ENCODE data around the gene ZNF496. TPM values are rescaled to one million over a fixed set of nuclear protein-coding genes. Genes with fewer than 3 reads are reported as not detected.

ZNF496 gene
- total and polyA plus RNA-seq, 2 of the 13 experiments (the other 11 are each of a cell fraction or from before 2014, with no cell fraction given), result 14.8 to 18.6 TPM

GRCh38 chr1:247332215-247332622 lies 552 bp upstream of the ZNF496 start (continued):
- TF ChIP-seq ZNF766 (CRISPR knock-in tag; IDR thresholded peaks at IDR 0.05; ENCODE audit: borderline replicate concordance), result no peak; the same call in 1 of the 2 replicates
- TF ChIP-seq ZNF720 (CRISPR knock-in tag; IDR thresholded peaks at IDR 0.05), result no peak
- TF ChIP-seq DNMT1 (CRISPR knock-in tag; IDR thresholded peaks at IDR 0.05), result no peak
- no peak for TF ChIP-seq ZNF780A (CRISPR knock-in tag; IDR thresholded peaks at IDR 0.05)
- TF ChIP-seq ZNF674 (CRISPR knock-in tag; IDR thresholded peaks at IDR 0.05; ENCODE audit: low read depth), result no peak
- TF ChIP-seq MEF2D (CRISPR knock-in tag; IDR thresholded peaks at IDR 0.05), result no peak
- peak; percentile 51; the same call in 1 of the 2 replicates for TF ChIP-seq HIVEP1 (CRISPR knock-in tag; IDR thresholded peaks at IDR 0.05)
- TF ChIP-seq FUBP1 (CRISPR knock-in tag; IDR thresholded peaks at IDR 0.05; ENCODE audit: borderline replicate concordance), result no peak
- TF ChIP-seq ZNF839 (CRISPR knock-in tag; IDR thresholded peaks at IDR 0.05; ENCODE audit: borderline replicate concordance), result no peak
- TF ChIP-seq AGO1 (IDR thresholded peaks at IDR 0.05; ENCODE audit: low read depth, low read length, poor library complexity, severe bottlenecking), result no peak
- TF ChIP-seq TCF7L2 (IDR thresholded peaks at IDR 0.05; ENCODE audit: low read depth, low read length), result no peak
- no peak for TF ChIP-seq CREB1 (IDR thresholded peaks at IDR 0.05)
- no peak for TF ChIP-seq CREB1 (CRISPR knock-in tag; IDR thresholded peaks at IDR 0.05)
- TF ChIP-seq JUN (CRISPR knock-in tag; IDR thresholded peaks at IDR 0.05), result no peak
- TF ChIP-seq MED13 (CRISPR knock-in tag; IDR thresholded peaks at IDR 0.05), result no peak
- TF ChIP-seq GFI1 (CRISPR knock-in tag; IDR thresholded peaks at IDR 0.05; ENCODE audit: borderline replicate concordance), result no peak; the same call in 1 of the 2 replicates
- TF ChIP-seq IKZF4 (CRISPR knock-in tag; IDR thresholded peaks at IDR 0.05; ENCODE audit: borderline replicate concordance, low read depth, not compliant biosample characterization), result no peak
- no peak for TF ChIP-seq ZNF713 (CRISPR knock-in tag; IDR thresholded peaks at IDR 0.05)
- TF ChIP-seq PLRG1 (conservative IDR thresholded peaks at IDR 0.05), result no peak
- peak; percentile 84; the same call in 1 of the 2 replicates for TF ChIP-seq ZC3H13 (CRISPR knock-in tag; IDR thresholded peaks at IDR 0.05)
- TF ChIP-seq ZNF296 (CRISPR knock-in tag; conservative IDR thresholded peaks at IDR 0.05), result no peak
- TF ChIP-seq SRSF9 (IDR thresholded peaks at IDR 0.05; ENCODE audit: borderline replicate concordance, insufficient read depth, low read depth, low read length, poor library complexity, severe bottlenecking), result no peak
- TF ChIP-seq FOSL2 (CRISPR knock-in tag; IDR thresholded peaks at IDR 0.05), result peak; percentile 25; the same call in 1 of the 2 replicates
- no peak for TF ChIP-seq ZNF513 (CRISPR knock-in tag; conservative IDR thresholded peaks at IDR 0.05)
- TF ChIP-seq, protein P1, sequence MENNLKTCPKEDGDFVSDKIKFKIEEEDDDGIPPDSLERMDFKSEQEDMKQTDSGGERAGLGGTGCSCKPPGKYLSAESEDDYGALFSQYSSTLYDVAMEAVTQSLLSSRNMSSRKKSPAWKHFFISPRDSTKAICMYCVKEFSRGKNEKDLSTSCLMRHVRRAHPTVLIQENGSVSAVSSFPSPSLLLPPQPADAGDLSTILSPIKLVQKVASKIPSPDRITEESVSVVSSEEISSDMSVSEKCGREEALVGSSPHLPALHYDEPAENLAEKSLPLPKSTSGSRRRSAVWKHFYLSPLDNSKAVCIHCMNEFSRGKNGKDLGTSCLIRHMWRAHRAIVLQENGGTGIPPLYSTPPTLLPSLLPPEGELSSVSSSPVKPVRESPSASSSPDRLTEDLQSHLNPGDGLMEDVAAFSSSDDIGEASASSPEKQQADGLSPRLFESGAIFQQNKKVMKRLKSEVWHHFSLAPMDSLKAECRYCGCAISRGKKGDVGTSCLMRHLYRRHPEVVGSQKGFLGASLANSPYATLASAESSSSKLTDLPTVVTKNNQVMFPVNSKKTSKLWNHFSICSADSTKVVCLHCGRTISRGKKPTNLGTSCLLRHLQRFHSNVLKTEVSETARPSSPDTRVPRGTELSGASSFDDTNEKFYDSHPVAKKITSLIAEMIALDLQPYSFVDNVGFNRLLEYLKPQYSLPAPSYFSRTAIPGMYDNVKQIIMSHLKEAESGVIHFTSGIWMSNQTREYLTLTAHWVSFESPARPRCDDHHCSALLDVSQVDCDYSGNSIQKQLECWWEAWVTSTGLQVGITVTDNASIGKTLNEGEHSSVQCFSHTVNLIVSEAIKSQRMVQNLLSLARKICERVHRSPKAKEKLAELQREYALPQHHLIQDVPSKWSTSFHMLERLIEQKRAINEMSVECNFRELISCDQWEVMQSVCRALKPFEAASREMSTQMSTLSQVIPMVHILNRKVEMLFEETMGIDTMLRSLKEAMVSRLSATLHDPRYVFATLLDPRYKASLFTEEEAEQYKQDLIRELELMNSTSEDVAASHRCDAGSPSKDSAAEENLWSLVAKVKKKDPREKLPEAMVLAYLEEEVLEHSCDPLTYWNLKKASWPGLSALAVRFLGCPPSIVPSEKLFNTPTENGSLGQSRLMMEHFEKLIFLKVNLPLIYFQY (CRISPR knock-in tag; IDR thresholded peaks at IDR 0.05; ENCODE audit: borderline replicate concordance), result no peak
